OCI-LY3 (cell line): ENCODE measurements around the gene RND3.

Experiments used
- H2AFZ ChIP-seq: fragments of 200-600, 300-600 bp; shearing (Covaris generic); 2 replicates; pipeline ENCODE4 v1.6.0; 2014; ENCODE audit warnings: antibody characterized with exemption, low read depth, low read length
- H3K27ac ChIP-seq: fragments of 200-600, 300-600 bp; sonication (generic); 2 replicates; pipeline ENCODE4 v1.5.1; 2014; ENCODE audit warnings: mild to moderate bottlenecking, low read length, moderate library complexity, mixed read lengths
- H3K27me3 ChIP-seq: fragments of 200-600, 300-600 bp; sonication (generic); 2 replicates; pipeline ENCODE4 v1.6.1; 2014; ENCODE audit warnings: low read depth, low read length, mixed read lengths
- H3K36me3 ChIP-seq: fragments of 200-600, 300-600 bp; sonication (generic); replicated peaks from 2 replicates; pipeline ENCODE3; 2014; ENCODE audit warnings: low read depth, low read length, mixed read lengths
- H3K4me1 ChIP-seq: fragments of 300-600, 200-600 bp; sonication (generic); 2 replicates; pipeline ENCODE4 v1.6.1; 2014; ENCODE audit warnings: low read length, mixed read lengths
- H3K4me2 ChIP-seq: fragments of 200-600, 300-600 bp; sonication (generic); 2 replicates; pipeline ENCODE4 v1.6.1; 2014; ENCODE audit warnings: low read length, mixed read lengths
- H3K4me3 ChIP-seq: fragments of 300-600, 200-600 bp; sonication (generic); 2 replicates; pipeline ENCODE4 v1.5.1; 2014; ENCODE audit warnings: antibody characterized with exemption, mild to moderate bottlenecking, low read length, moderate library complexity
- H3K79me2 ChIP-seq: fragments of 300-600, 200-600 bp; shearing (Covaris generic); 2 replicates; pipeline ENCODE4 v1.6.1; 2014; ENCODE audit warnings: mild to moderate bottlenecking, low read length, mixed read lengths
- H3K9ac ChIP-seq: fragments of 300-600, 200-600 bp; shearing (Covaris generic); 2 replicates; pipeline ENCODE4 v1.6.0; 2014; ENCODE audit warnings: mild to moderate bottlenecking, low read length, moderate library complexity
- H3K9me3 ChIP-seq: fragments of 200-600, 300-600 bp; shearing (Covaris generic); 2 replicates; pipeline ENCODE4 v1.6.1; 2014; ENCODE audit warnings: low read length, mixed read lengths; ENCODE audit not compliant: insufficient read depth
- H4K20me1 ChIP-seq: fragments of 200-600, 300-600 bp; sonication (generic); 2 replicates; pipeline ENCODE4 v1.6.1; 2016; ENCODE audit warnings: low read length, mixed read lengths; ENCODE audit not compliant: insufficient read depth
- CTCF ChIP-seq: fragments of 200-600, 300-600 bp; sonication (generic); IDR thresholded peaks from 2 replicates; pipeline ENCODE4 v1.5.1; 2014; ENCODE audit warnings: antibody characterized with exemption, low read length, low read depth
- EZH2phosphoT487 ChIP-seq: fragments of 200-600 bp; shearing (Covaris generic); IDR thresholded peaks from 2 replicates; pipeline ENCODE4 v1.6.1; 2018; ENCODE audit warnings: antibody characterized with exemption, mixed run types, low read depth

The RND3 gene

GRCh38 chr2:150486539-150487484 is 655 bp downstream of the RND3 start:
- Histone ChIP-seq H3K27ac (no peak overlapping the region), H3K9ac (no peak overlapping the region), H2AFZ (no peak overlapping the region), H3K4me1 (peaks cover 21% of the 10 kb centered on the region), H3K9me3 (no peaks in the 10 kb centered on the region), H3K79me2 (no peaks in the 10 kb centered on the region), H3K4me2 (no peak overlapping the region), H3K27me3 (no peaks in the 10 kb centered on the region), H3K36me3 (no peaks in the 10 kb centered on the region), H4K20me1 (no peaks in the 10 kb centered on the region), H3K4me3 (no peak overlapping the region)
- no peak for TF ChIP-seq EZH2phosphoT487
- no peak for TF ChIP-seq CTCF

GRCh38 chr2:150485871-150486538 is 1.5 kb downstream of the RND3 start:
- H3K27me3 ChIP-seq, result no peaks in the 10 kb centered on the region
- H3K4me3 ChIP-seq, result no peak overlapping the region
- TF ChIP-seq CTCF (no peak), EZH2phosphoT487 (no peak)
- H3K4me2 ChIP-seq, result no peak overlapping the region
- H4K20me1 ChIP-seq, result no peaks in the 10 kb centered on the region
- H3K9ac ChIP-seq, result no peak overlapping the region
- H3K27ac ChIP-seq, result no peak overlapping the region
- no peaks in the 10 kb centered on the region for H3K36me3 ChIP-seq
- H2AFZ ChIP-seq, result no peak overlapping the region
- no peaks in the 10 kb centered on the region for H3K9me3 ChIP-seq
- H3K4me1 ChIP-seq, result peaks cover 18% of the 10 kb centered on the region
- no peaks in the 10 kb centered on the region for H3K79me2 ChIP-seq

- Histone ChIP-seq H3K9ac (no peak overlapping the region), H4K20me1 (no peaks in the 10 kb centered on the region), H3K4me3 (no peak overlapping the region)
Measured at GRCh38 chr2:150485114-150485870, 2.2 kb downstream of the RND3 start.

More at GRCh38 chr2:150485114-150485870, 2.2 kb downstream of the RND3 start:
- Histone ChIP-seq H3K27ac (no peak overlapping the region), H3K79me2 (no peaks in the 10 kb centered on the region), H3K9me3 (no peaks in the 10 kb centered on the region), H3K4me1 (peaks cover 23% of the 10 kb centered on the region), H3K4me2 (no peak overlapping the region), H2AFZ (no peak overlapping the region), H3K36me3 (no peaks in the 10 kb centered on the region), H3K27me3 (no peaks in the 10 kb centered on the region; the same call in 1 of the 2 replicates)
- TF ChIP-seq CTCF, result no peak
- no peak for TF ChIP-seq EZH2phosphoT487
